Astrocyte (in vitro differentiated cells and primary cell): ENCODE results near the gene CDK4. TPM values are rescaled to one million over a fixed set of nuclear protein-coding genes. Genes with fewer than 3 reads are reported as not detected.

Experiments
- DNase-seq: peaks from one replicate; pipeline ENCODE4 v3.0.0-alpha.2; 2010; ENCODE audit warnings: low read depth
- FAIRE-seq: peaks from 2 replicates; lab custom pipeline; 2011; peaks lifted over from hg19 to GRCh38; lab: Jason Lieb, UNC
- H2AFZ ChIP-seq: 2 replicates; pipeline ENCODE4 v1.6.0; 2012; ENCODE audit warnings: low read depth, low read length, inconsistent platforms
- H3K27ac ChIP-seq: 2 replicates; pipeline ENCODE4 v1.5.1; 2011; ENCODE audit warnings: low read depth, low read length, inconsistent platforms
- H3K27me3 ChIP-seq: 2 replicates; pipeline ENCODE4 v1.6.0; 2011; ENCODE audit warnings: low read length, inconsistent platforms; ENCODE audit not compliant: insufficient read depth
- H3K36me3 ChIP-seq: 2 replicates; pipeline ENCODE4 v1.5.1; 2011; ENCODE audit warnings: low read length, inconsistent platforms; ENCODE audit not compliant: insufficient read depth
- H3K4me1 ChIP-seq: 2 replicates; pipeline ENCODE4 v1.5.1; 2011; ENCODE audit warnings: low read length, inconsistent platforms; ENCODE audit not compliant: insufficient read depth
- H3K4me2 ChIP-seq: 2 replicates; pipeline ENCODE4 v1.6.0; 2012; ENCODE audit warnings: low read length, inconsistent platforms
- H3K4me3 ChIP-seq: 2 replicates; pipeline ENCODE4 v1.5.1; 2011; ENCODE audit warnings: low read depth, mild to moderate bottlenecking, low read length, inconsistent platforms; ENCODE audit not compliant: insufficient read depth
- H3K79me2 ChIP-seq: 2 replicates; pipeline ENCODE4 v1.6.0; 2012; ENCODE audit warnings: mild to moderate bottlenecking, low read length, inconsistent platforms; ENCODE audit not compliant: insufficient read depth
- H3K9ac ChIP-seq: 2 replicates; pipeline ENCODE4 v1.6.0; 2012; ENCODE audit warnings: mild to moderate bottlenecking, low read length, inconsistent platforms
- H3K9me3 ChIP-seq: 2 replicates; pipeline ENCODE4 v1.5.1; 2012; ENCODE audit warnings: low read depth, mild to moderate bottlenecking, low read length, inconsistent platforms; ENCODE audit not compliant: insufficient read depth
- H4K20me1 ChIP-seq: 2 replicates; pipeline ENCODE4 v1.6.0; 2012; ENCODE audit warnings: low read length, inconsistent platforms; ENCODE audit not compliant: insufficient read depth
- H3K27ac Mint-ChIP-seq: one replicate; pipeline ENCODE4 v1.8.0; 2021; ENCODE audit warnings: mild to moderate bottlenecking, mixed read lengths; ENCODE audit not compliant: unreplicated experiment
- H3K27me3 Mint-ChIP-seq: one replicate; pipeline ENCODE4 v1.8.0; 2021; ENCODE audit warnings: low read depth, mixed read lengths; ENCODE audit not compliant: unreplicated experiment
- H3K36me3 Mint-ChIP-seq: one replicate; pipeline ENCODE4 v1.8.0; 2021; ENCODE audit warnings: low read depth, mixed read lengths; ENCODE audit not compliant: unreplicated experiment
- H3K4me1 Mint-ChIP-seq: one replicate; pipeline ENCODE4 v1.8.0; 2021; ENCODE audit warnings: low read depth, mixed read lengths; ENCODE audit not compliant: unreplicated experiment
- H3K4me3 Mint-ChIP-seq: one replicate; pipeline ENCODE4 v1.8.0; 2021; ENCODE audit warnings: mild to moderate bottlenecking, moderate library complexity, mixed read lengths; ENCODE audit not compliant: unreplicated experiment
- H3K9me3 Mint-ChIP-seq: one replicate; pipeline ENCODE4 v1.8.0; 2021; ENCODE audit warnings: mild to moderate bottlenecking, mixed read lengths; ENCODE audit not compliant: unreplicated experiment
- EZH2 ChIP-seq: IDR thresholded peaks from 2 replicates; pipeline ENCODE4 v1.6.1; 2012; ENCODE audit warnings: mild to moderate bottlenecking, low read length, inconsistent platforms; ENCODE audit not compliant: insufficient read depth
- total RNA-seq: library from RNA; stranded (reverse); gene quantifications from 2 replicates; pipeline ENCODE4 v1.2.1, GENCODE V29; 2021
- TF ChIP-seq, protein P1 (sequence below): IDR thresholded peaks from 2 replicates; pipeline ENCODE4 v1.5.1; 2011; ENCODE audit warnings: low read depth, mild to moderate bottlenecking, inconsistent platforms, low read length, moderate library complexity; ENCODE audit not compliant: insufficient read depth

Gene CDK4
- total RNA-seq, 1 donor from 2014 or later = 133 TPM

DNA sequence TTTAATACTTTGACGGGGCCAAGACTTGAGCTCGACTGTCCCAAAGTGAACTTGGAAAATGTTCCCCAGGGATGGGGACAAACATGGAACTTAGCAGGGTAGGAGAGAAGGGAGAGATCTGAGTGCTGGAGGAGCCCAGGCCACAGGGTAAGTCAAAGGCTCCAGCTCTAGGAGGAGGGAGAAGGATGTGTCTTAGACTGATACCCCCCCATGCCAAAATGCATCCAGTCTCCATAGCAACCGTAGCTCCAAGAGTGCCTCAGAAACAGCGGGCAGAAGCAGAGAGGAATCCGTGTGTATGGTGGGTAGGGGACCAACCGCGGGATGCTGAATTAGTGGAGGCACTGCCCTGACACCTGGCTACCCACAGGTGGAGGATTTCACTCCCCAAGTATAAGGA, 12.7 kb downstream of the CDK4 start:
- TF ChIP-seq, protein P1, sequence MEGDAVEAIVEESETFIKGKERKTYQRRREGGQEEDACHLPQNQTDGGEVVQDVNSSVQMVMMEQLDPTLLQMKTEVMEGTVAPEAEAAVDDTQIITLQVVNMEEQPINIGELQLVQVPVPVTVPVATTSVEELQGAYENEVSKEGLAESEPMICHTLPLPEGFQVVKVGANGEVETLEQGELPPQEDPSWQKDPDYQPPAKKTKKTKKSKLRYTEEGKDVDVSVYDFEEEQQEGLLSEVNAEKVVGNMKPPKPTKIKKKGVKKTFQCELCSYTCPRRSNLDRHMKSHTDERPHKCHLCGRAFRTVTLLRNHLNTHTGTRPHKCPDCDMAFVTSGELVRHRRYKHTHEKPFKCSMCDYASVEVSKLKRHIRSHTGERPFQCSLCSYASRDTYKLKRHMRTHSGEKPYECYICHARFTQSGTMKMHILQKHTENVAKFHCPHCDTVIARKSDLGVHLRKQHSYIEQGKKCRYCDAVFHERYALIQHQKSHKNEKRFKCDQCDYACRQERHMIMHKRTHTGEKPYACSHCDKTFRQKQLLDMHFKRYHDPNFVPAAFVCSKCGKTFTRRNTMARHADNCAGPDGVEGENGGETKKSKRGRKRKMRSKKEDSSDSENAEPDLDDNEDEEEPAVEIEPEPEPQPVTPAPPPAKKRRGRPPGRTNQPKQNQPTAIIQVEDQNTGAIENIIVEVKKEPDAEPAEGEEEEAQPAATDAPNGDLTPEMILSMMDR = no peak
- TF ChIP-seq EZH2 = no peak
- Histone ChIP-seq H3K4me1 (peaks cover 11% of the 10 kb centered on the region), H2AFZ (no peak overlapping the region), H3K27ac (no peak overlapping the region), H3K36me3 (no peaks in the 10 kb centered on the region), H3K27me3 (peaks cover 64% of the 10 kb centered on the region), H3K9me3 (no peaks in the 10 kb centered on the region), H4K20me1 (peaks cover 9% of the 10 kb centered on the region), H3K79me2 (no peaks in the 10 kb centered on the region), H3K9ac (no peak overlapping the region), H3K4me2 (no peak overlapping the region), H3K4me3 (no peak overlapping the region)
- H3K4me1 Mint-ChIP-seq = peaks cover 17% of the 10 kb centered on the region
- H3K9me3 Mint-ChIP-seq = no peaks in the 10 kb centered on the region
- peak overlapping the region; percentile 14 for H3K27ac Mint-ChIP-seq
- peaks cover 3% of the 10 kb centered on the region for H3K36me3 Mint-ChIP-seq
- DNase-seq (no peak), FAIRE-seq (no peak)
- H3K4me3 Mint-ChIP-seq = peak overlapping the region; percentile 46
- peaks cover 45% of the 10 kb centered on the region for H3K27me3 Mint-ChIP-seq

DNA sequence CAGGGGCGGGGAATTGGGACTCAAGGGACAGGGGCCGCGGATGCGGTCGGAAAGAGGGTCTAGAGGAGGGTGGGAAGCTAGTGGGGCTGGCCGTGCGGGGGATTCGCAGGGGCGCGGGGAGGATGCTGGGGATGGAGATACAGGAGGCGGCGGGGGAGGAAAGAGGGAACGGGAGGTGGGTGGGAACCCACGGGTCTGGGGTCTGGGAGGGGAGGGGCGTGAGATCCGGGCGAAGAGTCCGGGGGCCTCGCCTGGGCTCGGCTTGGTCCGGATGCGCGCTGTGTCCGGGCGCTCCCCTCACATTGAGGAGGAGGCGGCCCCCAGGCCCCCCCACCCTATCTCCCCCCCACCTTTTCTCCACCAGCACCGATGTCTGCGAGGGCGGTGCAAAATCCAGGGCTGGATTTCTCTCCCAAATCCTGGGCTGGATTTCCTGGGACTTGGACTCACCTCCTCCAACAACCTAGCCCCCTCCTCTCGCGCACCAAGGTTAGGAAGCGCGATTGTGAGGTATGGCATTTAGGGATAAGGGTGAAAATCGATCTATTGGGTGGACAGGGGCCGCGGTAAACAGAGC, 13.4 kb downstream of the CDK4 start, which contains the start of gene AGAP2:
AGAP2 (minus strand) TSS at position 82 of the 577 bp plus-strand sequence. CDS start 496 bp downstream, outside the sequence.
- peak within 1 kb of the TSS; percentile 71 for H3K4me2 ChIP-seq
- H3K9me3 Mint-ChIP-seq = no peaks in the 10 kb centered on the region
- H3K9ac ChIP-seq = no peak within 1 kb of the TSS
- H3K36me3 Mint-ChIP-seq = peaks cover 3% of the 10 kb centered on the region
- H3K27ac Mint-ChIP-seq = peak within 1 kb of the TSS; percentile 14
- FAIRE-seq = no peak
- H3K79me2 ChIP-seq = no peaks in the 10 kb centered on the region
- no peak within 1 kb of the TSS for H3K27ac ChIP-seq
- H3K4me1 Mint-ChIP-seq = peaks cover 17% of the 10 kb centered on the region
- H3K27me3 Mint-ChIP-seq = peaks cover 51% of the 10 kb centered on the region
- peak; percentile 12 for DNase-seq
- no peaks in the 10 kb centered on the region for H3K9me3 ChIP-seq
- no peak within 1 kb of the TSS for H3K4me3 ChIP-seq
- H3K27me3 ChIP-seq = peaks cover 70% of the 10 kb centered on the region
- no peaks in the 10 kb centered on the region for H3K36me3 ChIP-seq
- H3K4me1 ChIP-seq = peaks cover 11% of the 10 kb centered on the region
- H2AFZ ChIP-seq = peak within 1 kb of the TSS; percentile 47
- peaks cover 9% of the 10 kb centered on the region for H4K20me1 ChIP-seq
- no peak for TF ChIP-seq EZH2
- TF ChIP-seq, protein P1 = no peak
- H3K4me3 Mint-ChIP-seq = peak within 1 kb of the TSS; percentile 46
